HCT116 (cell line): ENCODE results near the gene HYOU1. TPM values are rescaled to one million over a fixed set of nuclear protein-coding genes. Genes with fewer than 3 reads are reported as not detected.

Experiments
- ATAC-seq: fragments of 200-7000 bp; cut with Tn5 transposase; 2 replicates; pipeline ENCODE4 v1.9.1; 2020; ENCODE audit warnings: mild to moderate bottlenecking, moderate library complexity
- BruUV-seq: library from RNA; stranded (reverse); fragments of 400-500 nt; replicated peaks from 2 replicates; lab custom pipeline; 2021; lab: Mats Ljungman, UMichigan
- CTCF ChIA-PET: fragments of 300-600 bp; sonication (Branson Sonifier 250); formaldehyde crosslinking; loops from one replicate; lab custom pipeline; 2021; ENCODE audit warnings: antibody characterized with exemption; lab: Charles Lee
- POLR2A ChIA-PET: fragments of 300-600, 350-600 bp; sonication (Branson Sonifier 250); formaldehyde crosslinking; loops from one replicate; lab custom pipeline; 2021; ENCODE audit warnings: antibody characterized with exemption; lab: Charles Lee
- RAD21 ChIA-PET, 2 experiments: fragments of 300-600 bp; sonication (Branson Sonifier 250); formaldehyde crosslinking; loops; one replicate each; lab custom pipeline; 2023; ENCODE audit warnings: low total read pairs in 2 of 2; ENCODE audit not compliant: uncharacterized antibody in 2 of 2, unreplicated experiment in 2 of 2, low non-redundant PET in 1 of 2; lab: Charles Lee
- DNase-seq: peaks from one replicate; pipeline ENCODE4 v3.0.0-alpha.2; 2010; ENCODE audit warnings: low read depth, low spot score
- H2AFZ ChIP-seq: fragments of 200-600 bp; shearing (Covaris generic), sonication (generic); 2 replicates; pipeline ENCODE4 v1.6.1; 2017; ENCODE audit warnings: low read depth, mixed run types, mixed read lengths, antibody characterized with exemption, low read length; ENCODE audit not compliant: poor library complexity, severe bottlenecking
- H3K27ac ChIP-seq: 2 replicates; pipeline ENCODE4 v1.5.1; 2012; ENCODE audit warnings: low read depth, low read length
- H3K27me3 ChIP-seq: fragments of 200-600 bp; sonication (generic); 2 replicates; pipeline ENCODE4 v1.6.1; 2016; ENCODE audit warnings: mixed run types, low read length, mixed read lengths; ENCODE audit not compliant: insufficient read depth
- H3K36me3 ChIP-seq, 2 experiments: fragments of 200-500 bp in 1 of 2; fragments of 200-600 bp in 1 of 2; sonication (Bioruptor generic) in 1 of 2; sonication (generic) in 1 of 2; 2 replicates each; pipeline versions ENCODE4 v1.5.1 to v1.6.1; 2014 to 2016; ENCODE audit warnings: low read length in 2 of 2, inconsistent platforms in 1 of 2, mixed read lengths in 1 of 2, mixed run types in 1 of 2; ENCODE audit not compliant: insufficient read depth in 2 of 2, control insufficient read depth in 1 of 2
- H3K4me1 ChIP-seq, 2 experiments: fragments of 200-600 bp in 1 of 2; sonication (generic) in 1 of 2; 2 replicates each; pipeline versions ENCODE4 v1.5.1 to v1.6.1; 2012 to 2017; ENCODE audit warnings: low read length in 2 of 2, inconsistent platforms in 1 of 2, mild to moderate bottlenecking in 1 of 2, mixed read lengths in 1 of 2, mixed run types in 1 of 2, moderate library complexity in 1 of 2; ENCODE audit not compliant: insufficient read depth in 2 of 2, control insufficient read depth in 1 of 2
- H3K4me2 ChIP-seq: fragments of 200-600 bp; sonication (generic); 2 replicates; pipeline ENCODE4 v1.6.1; 2017; ENCODE audit warnings: mixed run types, low read length, mixed read lengths
- H3K4me3 ChIP-seq, 2 experiments: fragments of 200-600 bp in 1 of 2; sonication (generic) in 1 of 2; replicated peaks in 1 of 2; 2 replicates each; pipeline ENCODE4 v1.5.1; 2011 to 2016; ENCODE audit warnings: low read length in 2 of 2, control low read depth in 1 of 2, low read depth in 1 of 2, mild to moderate bottlenecking in 1 of 2, mixed read lengths in 1 of 2, mixed run types in 1 of 2
- H3K79me2 ChIP-seq: fragments of 200-600 bp; sonication (generic); 2 replicates; pipeline ENCODE4 v1.6.1; 2017; ENCODE audit warnings: mild to moderate bottlenecking, mixed run types, low read length, moderate library complexity, mixed read lengths; ENCODE audit not compliant: insufficient read depth
- H3K9ac ChIP-seq: fragments of 200-600 bp; sonication (generic); 2 replicates; pipeline ENCODE4 v1.6.1; 2016; ENCODE audit warnings: low read length, mixed read lengths
- H3K9me2 ChIP-seq: fragments of 200-600 bp; sonication (generic), shearing (Covaris generic); 2 replicates; pipeline ENCODE4 v1.6.1; 2017; ENCODE audit warnings: mixed run types, mild to moderate bottlenecking, moderate library complexity; ENCODE audit not compliant: insufficient read depth
- H3K9me3 ChIP-seq, 2 experiments: fragments of 200-500 bp in 1 of 2; fragments of 200-600 bp in 1 of 2; sonication (Bioruptor generic) in 1 of 2; sonication (generic) in 1 of 2; 2 replicates each; pipeline ENCODE4 v1.6.1; 2014 to 2017; ENCODE audit warnings: low read length in 2 of 2, mixed read lengths in 2 of 2, inconsistent platforms in 1 of 2, low read depth in 1 of 2, mild to moderate bottlenecking in 1 of 2, mixed run types in 1 of 2, moderate library complexity in 1 of 2; ENCODE audit not compliant: control insufficient read depth in 1 of 2, insufficient read depth in 1 of 2
- H4K20me1 ChIP-seq: fragments of 200-600 bp; sonication (generic), shearing (Covaris generic); 2 replicates; pipeline ENCODE4 v1.6.1; 2017; ENCODE audit warnings: mixed run types, mild to moderate bottlenecking, moderate library complexity; ENCODE audit not compliant: insufficient read depth
- CBX3 ChIP-seq: IDR thresholded peaks from 2 replicates; pipeline ENCODE4 v1.6.1; 2012; ENCODE audit warnings: low read depth
- EZH2phosphoT487 ChIP-seq: fragments of 200-600 bp; IDR thresholded peaks from 2 replicates; pipeline ENCODE4 v1.6.1; 2018; ENCODE audit warnings: antibody characterized with exemption, borderline replicate concordance
- FOSL1 ChIP-seq: IDR thresholded peaks from 2 replicates; pipeline ENCODE4 v1.6.1; 2012; ENCODE audit warnings: low read depth
- JUND ChIP-seq: IDR thresholded peaks from 2 replicates; pipeline ENCODE4 v1.6.1; 2012
- ZFX ChIP-seq: fragments of 450-650 bp; IDR thresholded peaks from 2 replicates; pipeline ENCODE4 v1.6.1; 2017
- intact Hi-C: fragments of 100-400 bp; cut with micrococcal nuclease; formaldehyde crosslinking; loops from 2 replicates; pipeline ENCODE4 v1.10.0; 2022
- total RNA-seq: library from RNA; stranded (reverse); gene quantifications from one replicate; pipeline ENCODE4 v1.2.1, GENCODE V29; 2021; ENCODE audit not compliant: unreplicated experiment

The HYOU1 gene
- total RNA-seq, 1 experiment from 2014 or later, result 181 TPM

GRCh38 chr11:119028346-119029068, 28.5 kb downstream of the HYOU1 start:
- Histone ChIP-seq H3K9me3 (no peaks in the 10 kb centered on the region), H3K79me2 (peaks cover 26% of the 10 kb centered on the region), H4K20me1 (no peaks in the 10 kb centered on the region), H2AFZ (no peak overlapping the region), H3K4me1 (peaks cover 5 to 37% of the 10 kb centered on the region in 2 experiments; a peak in 3 of 4 replicates), H3K27ac (no peak overlapping the region), H3K9me2 (no peaks in the 10 kb centered on the region), H3K9ac (no peak overlapping the region), H3K4me3 (no peak overlapping the region), H3K27me3 (no peaks in the 10 kb centered on the region), H3K36me3 (peaks cover 14 to 25% of the 10 kb centered on the region in 2 experiments; a peak in 2 of 4 replicates), H3K4me2 (peak overlapping the region; percentile 99; the same call in 1 of the 2 replicates)
- RAD21 ChIA-PET, result no interaction called here
- POLR2A ChIA-PET, result interaction anchor here (0.9 kb wide), 1 partner anchor 57 kb away, joined by 3 read pairs; no protein-coding TSS in a partner anchor
- no TSS peak for BruUV-seq
- DNase-seq, result no peak
- no peak for ATAC-seq
- TF ChIP-seq JUND, result no peak
- no peak for TF ChIP-seq ZFX
- TF ChIP-seq EZH2phosphoT487, result no peak
- TF ChIP-seq FOSL1, result no peak
- intact Hi-C loops, result no loop called here
- CTCF ChIA-PET, result no interaction called here

- CTCF ChIA-PET, result no interaction called here
- ATAC-seq (no peak), DNase-seq (no peak)
- H3K9me2 ChIP-seq, result no peaks in the 10 kb centered on the region
- H3K4me3 ChIP-seq, result no peak overlapping the region
- H3K79me2 ChIP-seq, result peaks cover 26% of the 10 kb centered on the region
- no peaks in the 10 kb centered on the region for H3K27me3 ChIP-seq
- H2AFZ ChIP-seq, result no peak overlapping the region
- peaks cover 5 to 34% of the 10 kb centered on the region in 2 experiments; a peak in 3 of 4 replicates for H3K4me1 ChIP-seq
- no peak overlapping the region for H3K9ac ChIP-seq
- TF ChIP-seq JUND (no peak), CBX3 (no peak)
- no peaks in the 10 kb centered on the region for H3K9me3 ChIP-seq
- no TSS peak for BruUV-seq
- POLR2A ChIA-PET, result interaction anchor here (0.9 kb wide), 1 partner anchor 57 kb away, joined by 3 read pairs; no protein-coding TSS in a partner anchor
- H3K36me3 ChIP-seq, result peaks cover 15 to 29% of the 10 kb centered on the region in 2 experiments; a peak in 2 of 4 replicates
- RAD21 ChIA-PET, result no interaction called here
- H4K20me1 ChIP-seq, result no peaks in the 10 kb centered on the region
- intact Hi-C loops, result no loop called here
- H3K4me2 ChIP-seq, result no peak overlapping the region
- no peak overlapping the region for H3K27ac ChIP-seq
Measured at GRCh38 chr11:119027561-119028345, 29.3 kb downstream of the HYOU1 start.
